ENCODE measurements around the gene GPR180. TPM values are rescaled to one million over a fixed set of nuclear protein-coding genes. Genes with fewer than 3 reads are reported as not detected.

GPR180 gene
- total RNA-seq, 1 donor from 2014 or later: 11.7 TPM

DNA sequence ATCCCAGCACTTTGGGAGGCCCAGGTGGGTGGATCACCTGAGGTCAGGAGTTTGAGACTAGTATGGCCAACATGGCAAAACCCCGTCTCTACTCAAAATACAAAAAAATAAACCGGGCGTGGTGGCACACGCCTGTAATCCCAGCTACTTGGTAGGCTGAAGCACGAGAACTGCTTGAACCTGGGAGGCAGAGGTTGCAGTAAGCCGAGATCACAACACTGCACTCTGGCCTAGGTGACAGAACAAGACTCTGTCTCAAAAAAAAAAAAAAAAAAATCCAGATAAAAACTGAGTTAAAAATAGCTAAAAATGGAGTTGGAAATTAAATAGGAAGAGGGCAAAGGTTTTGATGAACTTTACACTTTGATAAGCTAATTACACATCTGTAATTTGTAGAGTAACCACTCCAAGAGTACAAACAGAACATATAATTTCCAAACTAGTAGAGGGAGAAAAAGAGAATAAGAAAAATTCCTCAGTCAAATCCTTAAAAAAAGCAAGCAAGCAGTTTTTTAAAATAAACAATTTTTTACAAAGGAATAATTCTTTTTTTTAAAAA is 16.0 kb upstream of the GPR180 start:
- Mint-ChIP-seq H3K4me1 (ENCODE audit: low read depth) (no peaks in the 10 kb centered on the region), H3K27me3 (ENCODE audit: low read depth) (no peaks in the 10 kb centered on the region), H3K9me3 (ENCODE audit: low read depth) (no peaks in the 10 kb centered on the region), H3K27ac (ENCODE audit: unreplicated experiment) (no peak overlapping the region), H3K36me3 (ENCODE audit: low read depth) (peaks cover 34% of the 10 kb centered on the region), H3K4me3 (ENCODE audit: unreplicated experiment) (no peak overlapping the region)
- TF ChIP-seq, protein P1, sequence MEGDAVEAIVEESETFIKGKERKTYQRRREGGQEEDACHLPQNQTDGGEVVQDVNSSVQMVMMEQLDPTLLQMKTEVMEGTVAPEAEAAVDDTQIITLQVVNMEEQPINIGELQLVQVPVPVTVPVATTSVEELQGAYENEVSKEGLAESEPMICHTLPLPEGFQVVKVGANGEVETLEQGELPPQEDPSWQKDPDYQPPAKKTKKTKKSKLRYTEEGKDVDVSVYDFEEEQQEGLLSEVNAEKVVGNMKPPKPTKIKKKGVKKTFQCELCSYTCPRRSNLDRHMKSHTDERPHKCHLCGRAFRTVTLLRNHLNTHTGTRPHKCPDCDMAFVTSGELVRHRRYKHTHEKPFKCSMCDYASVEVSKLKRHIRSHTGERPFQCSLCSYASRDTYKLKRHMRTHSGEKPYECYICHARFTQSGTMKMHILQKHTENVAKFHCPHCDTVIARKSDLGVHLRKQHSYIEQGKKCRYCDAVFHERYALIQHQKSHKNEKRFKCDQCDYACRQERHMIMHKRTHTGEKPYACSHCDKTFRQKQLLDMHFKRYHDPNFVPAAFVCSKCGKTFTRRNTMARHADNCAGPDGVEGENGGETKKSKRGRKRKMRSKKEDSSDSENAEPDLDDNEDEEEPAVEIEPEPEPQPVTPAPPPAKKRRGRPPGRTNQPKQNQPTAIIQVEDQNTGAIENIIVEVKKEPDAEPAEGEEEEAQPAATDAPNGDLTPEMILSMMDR (IDR thresholded peaks at IDR 0.05): no peak
- DNase-seq (ENCODE audit: low spot score): no peak

DNA sequence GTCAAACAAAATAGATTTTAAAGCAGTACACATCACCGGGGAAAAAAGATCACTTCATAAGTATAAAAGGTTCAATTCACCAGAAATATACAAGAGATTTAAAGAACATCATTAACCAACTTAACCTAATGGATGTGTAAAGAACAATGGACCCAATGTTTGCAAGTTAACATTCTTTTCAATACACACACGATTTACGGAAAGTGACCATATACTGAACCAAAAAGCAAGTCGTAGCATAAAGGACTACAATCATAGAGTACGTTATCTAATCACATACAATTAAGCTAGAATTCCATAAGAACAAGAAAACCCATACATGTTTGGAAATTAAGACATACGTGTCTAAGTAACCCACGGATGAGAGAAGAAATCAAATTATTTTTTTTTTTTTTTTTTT is 15.3 kb upstream of the GPR180 start:
- H3K4me1 Mint-ChIP-seq (ENCODE audit: low read depth): no peaks in the 10 kb centered on the region
- no peaks in the 10 kb centered on the region for H3K9me3 Mint-ChIP-seq (ENCODE audit: low read depth)
- H3K27me3 Mint-ChIP-seq (ENCODE audit: low read depth): no peaks in the 10 kb centered on the region
- H3K27ac Mint-ChIP-seq (ENCODE audit: unreplicated experiment): no peak overlapping the region
- no peak for DNase-seq (ENCODE audit: low spot score)
- no peak overlapping the region for H3K4me3 Mint-ChIP-seq (ENCODE audit: unreplicated experiment)
- TF ChIP-seq, protein P1 (IDR thresholded peaks at IDR 0.05): no peak
- peaks cover 30% of the 10 kb centered on the region for H3K36me3 Mint-ChIP-seq (ENCODE audit: low read depth)

- Mint-ChIP-seq H3K27me3 (ENCODE audit: low read depth) (no peaks in the 10 kb centered on the region), H3K4me1 (ENCODE audit: low read depth) (peaks cover 5% of the 10 kb centered on the region), H3K27ac (ENCODE audit: unreplicated experiment) (no peak overlapping the region), H3K4me3 (ENCODE audit: unreplicated experiment) (no peak overlapping the region), H3K36me3 (ENCODE audit: low read depth) (peaks cover 25% of the 10 kb centered on the region), H3K9me3 (ENCODE audit: low read depth) (no peaks in the 10 kb centered on the region)
- TF ChIP-seq, protein P1 (IDR thresholded peaks at IDR 0.05): no peak
- no peak for DNase-seq (ENCODE audit: low spot score)
Measured at GRCh38 chr13:94588541-94588940, 13.1 kb upstream of the GPR180 start.

DNA sequence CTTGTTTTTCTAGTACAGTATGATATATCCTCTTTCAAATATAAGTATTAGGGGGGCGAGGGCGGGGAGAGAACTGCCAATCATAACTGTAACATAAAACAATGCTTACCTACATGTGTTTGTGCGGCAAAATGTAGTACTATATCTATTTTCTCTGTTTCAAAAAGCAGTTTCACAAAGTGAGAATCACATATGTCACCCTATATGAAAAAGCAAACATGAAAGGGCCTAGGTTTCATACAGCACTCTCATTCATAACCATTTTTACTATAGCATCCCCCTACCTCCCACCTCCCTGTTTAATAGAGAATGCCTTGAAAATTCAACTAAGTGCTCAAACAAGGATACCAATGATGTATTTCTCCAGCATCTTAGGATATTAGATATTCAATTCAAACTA is 10.9 kb upstream of the GPR180 start:
- no peaks in the 10 kb centered on the region for H3K9me3 Mint-ChIP-seq (ENCODE audit: low read depth)
- peaks cover 25% of the 10 kb centered on the region for H3K4me1 Mint-ChIP-seq (ENCODE audit: low read depth)
- peaks cover 16% of the 10 kb centered on the region for H3K36me3 Mint-ChIP-seq (ENCODE audit: low read depth)
- no peak overlapping the region for H3K4me3 Mint-ChIP-seq (ENCODE audit: unreplicated experiment)
- DNase-seq (ENCODE audit: low spot score): no peak
- TF ChIP-seq, protein P1 (IDR thresholded peaks at IDR 0.05): no peak
- no peak overlapping the region for H3K27ac Mint-ChIP-seq (ENCODE audit: unreplicated experiment)
- no peaks in the 10 kb centered on the region for H3K27me3 Mint-ChIP-seq (ENCODE audit: low read depth)

GRCh38 chr13:94595001-94595949 is 6.4 kb upstream of the GPR180 start:
- H3K36me3 Mint-ChIP-seq (ENCODE audit: low read depth): peaks cover 4% of the 10 kb centered on the region

More at GRCh38 chr13:94595001-94595949, 6.4 kb upstream of the GPR180 start:
- H3K27me3 Mint-ChIP-seq (ENCODE audit: low read depth): no peaks in the 10 kb centered on the region
- H3K4me1 Mint-ChIP-seq (ENCODE audit: low read depth): peaks cover 34% of the 10 kb centered on the region
- no peak for DNase-seq (ENCODE audit: low spot score)
- H3K4me3 Mint-ChIP-seq (ENCODE audit: unreplicated experiment): peak overlapping the region; percentile 90
- peak overlapping the region; percentile 90 for H3K27ac Mint-ChIP-seq (ENCODE audit: unreplicated experiment)
- TF ChIP-seq, protein P1 (IDR thresholded peaks at IDR 0.05): no peak
- no peaks in the 10 kb centered on the region for H3K9me3 Mint-ChIP-seq (ENCODE audit: low read depth)

Measured in chondrocyte (in vitro differentiated cells).